BJ (cell line): ENCODE results near the gene ART3. TPM values are rescaled to one million over a fixed set of nuclear protein-coding genes. Genes with fewer than 3 reads are reported as not detected.

Experiments
- CTCF ChIA-PET: fragments of 350-600 bp; formaldehyde crosslinking; extraction: SDS; loops from one replicate; lab custom pipeline; 2021; ENCODE audit warnings: antibody characterized with exemption, inconsistent platforms; lab: Yijun Ruan, JAX
- POLR2A ChIA-PET: fragments of 300-600 bp; sonication (Branson Sonifier 250); formaldehyde crosslinking; extraction: SDS; loops from one replicate; lab custom pipeline; 2021; ENCODE audit warnings: antibody characterized with exemption; lab: Charles Lee
- DNase-seq: peaks from one replicate; pipeline ENCODE4 v3.0.0-alpha.2; 2011; ENCODE audit warnings: low read depth
- H3K27me3 ChIP-seq: 2 replicates; pipeline ENCODE4 v1.6.0; 2011; ENCODE audit warnings: low read length; ENCODE audit not compliant: control insufficient read depth, insufficient read depth
- H3K36me3 ChIP-seq: 2 replicates; pipeline ENCODE4 v1.5.1; 2011; ENCODE audit warnings: low read length; ENCODE audit not compliant: control insufficient read depth, insufficient read depth
- H3K4me3 ChIP-seq: 2 replicates; pipeline ENCODE4 v1.5.1; 2011; ENCODE audit warnings: low read depth, mild to moderate bottlenecking, control low read depth, low read length
- CTCF ChIP-seq: IDR thresholded peaks from 2 replicates; pipeline ENCODE4 v1.5.1; 2011; ENCODE audit warnings: low read depth, mild to moderate bottlenecking, control low read depth, inconsistent platforms, low read length, moderate library complexity; ENCODE audit not compliant: insufficient read depth
- polyA plus RNA-seq: library from polyadenylated mRNA; depleted of rRNA; stranded (reverse); fragments of >200 nt; gene quantifications from 2 replicates; pipeline ENCODE4 v1.2.3, GENCODE V29; 2011

Gene ART3
- polyA plus RNA-seq, 1 experiment, result not detected

GRCh38 chr4:76144546-76144945, 70.0 kb downstream of the ART3 start:
- ChIA-PET POLR2A (no interaction called here), CTCF (no interaction called here)
- H3K27me3 ChIP-seq, result no peaks in the 10 kb centered on the region
- H3K4me3 ChIP-seq, result no peak overlapping the region
- no peak for TF ChIP-seq CTCF
- H3K36me3 ChIP-seq, result peaks cover 1% of the 10 kb centered on the region; the same call in 1 of the 2 replicates
- no peak for DNase-seq

- Histone ChIP-seq H3K27me3 (no peaks in the 10 kb centered on the region), H3K4me3 (peak overlapping the region; percentile 89), H3K36me3 (no peaks in the 10 kb centered on the region)
- TF ChIP-seq CTCF, result no peak
- POLR2A ChIA-PET, result no interaction called here
- peak; percentile 9 for DNase-seq
- CTCF ChIA-PET, result interaction anchor here (1.6 kb wide), 1 partner anchor 230 kb away, joined by 3 read pairs; no protein-coding TSS in a partner anchor
These were observed 73.1 kb downstream of the ART3 start for GRCh38 chr4:76147454-76148141.

- Histone ChIP-seq H3K27me3 (no peaks in the 10 kb centered on the region), H3K4me3 (peak within 1 kb of the TSS; percentile 89), H3K36me3 (no peaks in the 10 kb centered on the region)
- no peak for TF ChIP-seq CTCF
- DNase-seq, result peak; percentile 73
- ChIA-PET POLR2A (no interaction called here), CTCF (interaction anchor here (0.6 to 1.6 kb wide), 2 partner anchors 230 to 1825 kb away, joined by 3 read pairs; no protein-coding TSS in a partner anchor)
These were observed 73.8 kb downstream of the ART3 start, which contains the start of gene NUP54 for GRCh38 chr4:76148142-76148865. Gene NUP54, minus strand, starts transcription at chr4:76148397. Its CDS starts 23 bp downstream, at chr4:76148374.

- no peak overlapping the region for H3K4me3 ChIP-seq
- CTCF ChIA-PET, result interaction anchor here (1.3 kb wide), 1 partner anchor 27 kb away, joined by 3 read pairs; no protein-coding TSS in a partner anchor
- H3K36me3 ChIP-seq, result no peaks in the 10 kb centered on the region
- no peak for DNase-seq
- TF ChIP-seq CTCF, result no peak
- H3K27me3 ChIP-seq, result no peaks in the 10 kb centered on the region
- POLR2A ChIA-PET, result no interaction called here
These were observed 78.8 kb downstream of the ART3 start for GRCh38 chr4:76153356-76153755.

GRCh38 chr4:76155979-76156378, 81.5 kb downstream of the ART3 start:
- TF ChIP-seq CTCF, result no peak
- ChIA-PET POLR2A (no interaction called here), CTCF (interaction anchor here (1.7 to 1.8 kb wide), 2 partner anchors 24 to 222 kb away, joined by 4 to 9 read pairs; no protein-coding TSS in a partner anchor)
- DNase-seq, result no peak
- no peak overlapping the region for H3K4me3 ChIP-seq
- no peaks in the 10 kb centered on the region for H3K36me3 ChIP-seq
- H3K27me3 ChIP-seq, result no peaks in the 10 kb centered on the region
